DND-41 (cell line): ENCODE data around the gene SHLD2.
"Not testable (repeated sequence)": the region's sequence is repeated elsewhere in the genome, so short reads cannot be mapped to it uniquely, and the experiment has no call there.

Experiments
- EZH2 ChIP-seq: IDR thresholded peaks from 3 replicates; pipeline ENCODE4 v1.6.1; 2012; ENCODE audit warnings: borderline replicate concordance, low read depth, mild to moderate bottlenecking, moderate library complexity, low read length, inconsistent platforms; ENCODE audit not compliant: severe bottlenecking
- TF ChIP-seq, protein P1 (sequence below): IDR thresholded peaks from 2 replicates; pipeline ENCODE4 v1.5.1; 2012; ENCODE audit warnings: borderline replicate concordance, low read length, moderate library complexity, mild to moderate bottlenecking; ENCODE audit not compliant: poor library complexity, severe bottlenecking; ENCODE audit errors: extremely low read depth

GRCh38 chr10:87151516-87151915 is 56.5 kb downstream of the SHLD2 start:
- TF ChIP-seq, protein P1, sequence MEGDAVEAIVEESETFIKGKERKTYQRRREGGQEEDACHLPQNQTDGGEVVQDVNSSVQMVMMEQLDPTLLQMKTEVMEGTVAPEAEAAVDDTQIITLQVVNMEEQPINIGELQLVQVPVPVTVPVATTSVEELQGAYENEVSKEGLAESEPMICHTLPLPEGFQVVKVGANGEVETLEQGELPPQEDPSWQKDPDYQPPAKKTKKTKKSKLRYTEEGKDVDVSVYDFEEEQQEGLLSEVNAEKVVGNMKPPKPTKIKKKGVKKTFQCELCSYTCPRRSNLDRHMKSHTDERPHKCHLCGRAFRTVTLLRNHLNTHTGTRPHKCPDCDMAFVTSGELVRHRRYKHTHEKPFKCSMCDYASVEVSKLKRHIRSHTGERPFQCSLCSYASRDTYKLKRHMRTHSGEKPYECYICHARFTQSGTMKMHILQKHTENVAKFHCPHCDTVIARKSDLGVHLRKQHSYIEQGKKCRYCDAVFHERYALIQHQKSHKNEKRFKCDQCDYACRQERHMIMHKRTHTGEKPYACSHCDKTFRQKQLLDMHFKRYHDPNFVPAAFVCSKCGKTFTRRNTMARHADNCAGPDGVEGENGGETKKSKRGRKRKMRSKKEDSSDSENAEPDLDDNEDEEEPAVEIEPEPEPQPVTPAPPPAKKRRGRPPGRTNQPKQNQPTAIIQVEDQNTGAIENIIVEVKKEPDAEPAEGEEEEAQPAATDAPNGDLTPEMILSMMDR: not testable (repeated sequence)
- not testable (repeated sequence) for TF ChIP-seq EZH2
